GM12878 (cell line): ENCODE results near the gene MYO3B. TPM values are rescaled to one million over a fixed set of nuclear protein-coding genes. Genes with fewer than 3 reads are reported as not detected.

ENCODE experiments used
- ATAC-seq: fragments of 200-7000 bp; cut with Tn5 transposase; 3 replicates; pipeline ENCODE4 v1.9.1; 2020; ENCODE audit warnings: mild to moderate bottlenecking, moderate library complexity
- BruUV-seq: library from RNA; stranded (reverse); fragments of 400-500 nt; replicated peaks from 2 replicates; lab custom pipeline; 2021; lab: Mats Ljungman, UMichigan
- CTCF ChIA-PET: fragments of 300-600 bp; sonication (Branson Sonifier 250); formaldehyde crosslinking; extraction: SDS; loops from one replicate; lab custom pipeline; 2021; ENCODE audit warnings: inconsistent platforms; lab: Yijun Ruan, JAX
- POLR2A ChIA-PET: fragments of 350-600 bp; formaldehyde crosslinking; extraction: SDS; loops from one replicate; lab custom pipeline; 2021; ENCODE audit warnings: inconsistent platforms; lab: Charles Lee
- RAD21 ChIA-PET: fragments of 300-600 bp; sonication (Branson Sonifier 250); formaldehyde crosslinking; loops from one replicate; lab custom pipeline; 2023; ENCODE audit warnings: antibody characterized with exemption; ENCODE audit not compliant: unreplicated experiment; lab: Charles Lee
- SMC1A ChIA-PET: fragments of 300-600 bp; sonication (Branson Sonifier 250); formaldehyde crosslinking; loops from one replicate; lab custom pipeline; 2023; ENCODE audit not compliant: unreplicated experiment, uncharacterized antibody; lab: Charles Lee
- DNase-seq: peaks from one replicate; pipeline ENCODE4 v3.0.0-alpha.2; 2011; ENCODE audit warnings: low read depth, low spot score
- FAIRE-seq: peaks from 3 replicates; lab custom pipeline; 2011; peaks lifted over from hg19 to GRCh38; lab: Jason Lieb, UNC
- H2AFZ ChIP-seq: 2 replicates; pipeline ENCODE4 v1.6.0; 2011; ENCODE audit warnings: low read depth, low read length, control low read depth; ENCODE audit not compliant: control insufficient read depth
- H3K27ac ChIP-seq: 2 replicates; pipeline ENCODE4 v1.5.1; 2011; ENCODE audit warnings: control low read depth; ENCODE audit not compliant: control insufficient read depth, insufficient read depth
- H3K27me3 ChIP-seq, 2 experiments: replicated peaks in 1 of 2; 2 replicates each; pipeline versions ENCODE4 v1.6.0 to v1.6.1; 2011; ENCODE audit warnings: low read length in 1 of 2; ENCODE audit not compliant: control insufficient read depth in 2 of 2, insufficient read depth in 2 of 2
- H3K36me3 ChIP-seq, 2 experiments: 2 replicates each; pipeline ENCODE4 v1.5.1; 2011; ENCODE audit warnings: low read length in 1 of 2; ENCODE audit not compliant: control insufficient read depth in 2 of 2, insufficient read depth in 2 of 2
- H3K4me1 ChIP-seq: 2 replicates; pipeline ENCODE4 v1.6.1; 2011; ENCODE audit warnings: mild to moderate bottlenecking, low read length, moderate library complexity, mixed read lengths; ENCODE audit not compliant: control insufficient read depth, insufficient read depth
- H3K4me2 ChIP-seq: 2 replicates; pipeline ENCODE4 v1.6.0; 2011; ENCODE audit warnings: control low read depth; ENCODE audit not compliant: control insufficient read depth, insufficient read depth
- H3K4me3 ChIP-seq: fragments of 200-600 bp; sonication (generic); 2 replicates; pipeline ENCODE4 v1.5.1; 2016
- H3K79me2 ChIP-seq: 2 replicates; pipeline ENCODE4 v1.6.0; 2011; ENCODE audit warnings: low read length; ENCODE audit not compliant: control insufficient read depth, insufficient read depth
- H3K9ac ChIP-seq: 2 replicates; pipeline ENCODE4 v1.8.0; 2011; ENCODE audit warnings: low read length, control low read depth, mixed read lengths; ENCODE audit not compliant: control insufficient read depth, insufficient read depth
- H3K9me3 ChIP-seq: replicated peaks from 3 replicates; pipeline ENCODE4 v1.5.1; 2011; ENCODE audit warnings: mild to moderate bottlenecking, low read length; ENCODE audit not compliant: control insufficient read depth, insufficient read depth
- H4K20me1 ChIP-seq: 2 replicates; pipeline ENCODE4 v1.6.0; 2011; ENCODE audit not compliant: control insufficient read depth, insufficient read depth
- ATF2 ChIP-seq: IDR thresholded peaks from 2 replicates; pipeline ENCODE4 v1.6.1; 2012; ENCODE audit warnings: low read length, inconsistent platforms
- BCLAF1 ChIP-seq: fragments of 450-650 bp; IDR thresholded peaks from 2 replicates; pipeline ENCODE4 v1.6.1; 2017; ENCODE audit warnings: antibody characterized with exemption, mild to moderate bottlenecking, moderate library complexity
- BHLHE40 ChIP-seq, 2 experiments: fragments of 450-650 bp in 1 of 2; IDR thresholded peaks; 2 replicates each; pipeline ENCODE4 v1.6.1; 2011 to 2017; ENCODE audit warnings: low read depth in 2 of 2, borderline replicate concordance in 1 of 2, improper control_type of control experiment in 1 of 2, low read length in 1 of 2, mild to moderate bottlenecking in 1 of 2
- CEBPB ChIP-seq, 2 experiments: fragments of 150-350 bp in 1 of 2; IDR thresholded peaks; 2 replicates each; pipeline ENCODE4 v1.6.1; 2012 to 2014; ENCODE audit warnings: low read depth in 2 of 2, low read length in 2 of 2, borderline replicate concordance in 1 of 2, inconsistent platforms in 1 of 2
- DPF2 ChIP-seq: fragments of 450-650 bp; IDR thresholded peaks from 2 replicates; pipeline ENCODE4 v1.6.1; 2017; ENCODE audit warnings: mild to moderate bottlenecking
- IKZF1 ChIP-seq: fragments of 450-650 bp; conservative IDR thresholded peaks from 2 replicates; pipeline ENCODE4 v1.6.1; 2017; ENCODE audit warnings: antibody characterized with exemption, mild to moderate bottlenecking
- JUNB ChIP-seq: IDR thresholded peaks from 2 replicates; pipeline ENCODE4 v1.6.1; 2016; ENCODE audit warnings: antibody characterized with exemption, mild to moderate bottlenecking
- NR2C1 ChIP-seq: fragments of 450-650 bp; IDR thresholded peaks from 2 replicates; pipeline ENCODE4 v1.6.1; 2017; ENCODE audit warnings: antibody characterized with exemption, mild to moderate bottlenecking, moderate library complexity
- PML ChIP-seq: IDR thresholded peaks from 2 replicates; pipeline ENCODE4 v1.6.1; 2012; ENCODE audit warnings: low read length, inconsistent platforms
- RAD21 ChIP-seq: IDR thresholded peaks from 2 replicates; pipeline ENCODE4 v1.6.1; 2011; ENCODE audit warnings: mild to moderate bottlenecking, low read depth, low read length, moderate library complexity; ENCODE audit not compliant: insufficient read depth
- RB1 ChIP-seq: fragments of 450-650 bp; formaldehyde crosslinking; IDR thresholded peaks from 2 replicates; pipeline ENCODE4 v1.6.1; 2017; ENCODE audit warnings: mild to moderate bottlenecking, borderline replicate concordance
- SPI1 ChIP-seq: IDR thresholded peaks from 2 replicates; pipeline ENCODE4 v1.6.1; 2011; ENCODE audit warnings: low read depth, mild to moderate bottlenecking, low read length, moderate library complexity, borderline replicate concordance; ENCODE audit not compliant: insufficient read depth
- YY1 ChIP-seq: IDR thresholded peaks from 2 replicates; pipeline ENCODE4 v1.6.1; 2011; ENCODE audit warnings: low read depth, mild to moderate bottlenecking, low read length
- WGBS: methylation state at CpG from one replicate; pipeline ENCODE4 v1.1.6; 2016; ENCODE audit warnings: low lambda C conversion rate; ENCODE audit not compliant: insufficient replicate concordance, insufficient coverage; ENCODE audit errors: missing lambda C conversion rate; 5-methylcytosine and 5-hydroxymethylcytosine counted together
- in situ Hi-C: fragments of 300-500 bp; cut with MboI; formaldehyde crosslinking; loops from 9 replicates; pipeline ENCODE4 v1.14.3; 2018; ENCODE audit warnings: mixed read lengths
- intact Hi-C: fragments of 100-400 bp; cut with micrococcal nuclease; formaldehyde crosslinking; loops from one replicate; pipeline ENCODE4 v1.14.2; 2022; ENCODE audit not compliant: unreplicated experiment
- polyA plus RNA-seq, 11 experiments: library from polyadenylated mRNA; depleted of rRNA in 4 of 11; unstranded in 6 of 11; stranded (reverse) in 5 of 11; fragments of >200 nt; fragmentation: Nextera tagmentation in 4 of 11; fragmentation: Illumina TruSeq in 1 of 11; extraction: Ambion mirVana in 4 of 11; extraction: Trizol in 1 of 11; gene quantifications; 1 replicate in 1 of 11; 2 replicates in 10 of 11; pipeline versions ENCODE4 v1.2.1 to v1.2.3, GENCODE V29; 2011 to 2016; ENCODE audit warnings: inconsistent platforms in 2 of 11, missing spikeins in 2 of 11, low read depth in 1 of 11
- total RNA-seq, 4 experiments: library from RNA; depleted of rRNA in 3 of 4; stranded (reverse); fragments of >200 nt in 3 of 4; fragmentation: Illumina TruSeq in 1 of 4; extraction: Trizol in 1 of 4; gene quantifications; 2 replicates each; pipeline versions ENCODE4 v1.2.1 to v1.2.3, GENCODE V29; 2013 to 2021
- TF ChIP-seq, protein P1 (sequence below), 3 experiments: IDR thresholded peaks in 2 of 3; conservative IDR thresholded peaks in 1 of 3; 2 replicates each; pipeline ENCODE4 v1.5.1; 2011; ENCODE audit warnings: low read depth in 3 of 3, low read length in 3 of 3, mild to moderate bottlenecking in 3 of 3, control low read depth in 2 of 3, moderate library complexity in 2 of 3, inconsistent platforms in 1 of 3, mixed read lengths in 1 of 3; ENCODE audit not compliant: control insufficient read depth in 2 of 3, insufficient read depth in 1 of 3; ENCODE audit errors: extremely low read depth in 1 of 3
- TF ChIP-seq, protein P2 (sequence below): fragments of 450-650 bp; IDR thresholded peaks from 2 replicates; pipeline ENCODE4 v1.6.1; 2017; ENCODE audit warnings: low read depth, mild to moderate bottlenecking, moderate library complexity

MYO3B gene
- total and polyA plus RNA-seq, 10 of the 15 experiments (the other 5 are each of a cell fraction or from before 2014, with no cell fraction given), result 1.1 to 7.1 (median 2.1) TPM

- peak; percentile 28 for ATAC-seq
- Histone ChIP-seq H3K4me3 (no peak overlapping the region), H4K20me1 (no peaks in the 10 kb centered on the region), H3K79me2 (no peaks in the 10 kb centered on the region), H2AFZ (no peak overlapping the region), H3K4me1 (no peaks in the 10 kb centered on the region), H3K27me3 (no peaks in the 10 kb centered on the region), H3K9me3 (no peaks in the 10 kb centered on the region), H3K9ac (no peak overlapping the region), H3K27ac (no peak overlapping the region), H3K36me3 (no peaks in the 10 kb centered on the region)
- ChIA-PET POLR2A (interaction anchor here (1.0 kb wide), 1 partner anchor 16 kb away, joined by 3 read pairs; no protein-coding TSS in a partner anchor), RAD21 (interaction anchor here (0.5 to 2.5 kb wide), 17 partner anchors 10 to 456 kb away, joined by 3 to 19 read pairs (median 4); partner anchors contain the start of gene GAD1), SMC1A (interaction anchor here (0.6 to 7.0 kb wide), 24 partner anchors 9 to 638 kb away, joined by 3 to 53 read pairs (median 4); partner anchors contain the start of genes GAD1 and MYO3B), CTCF (interaction anchor here (0.7 to 8.4 kb wide), 41 partner anchors 8 to 517 kb away, joined by 3 to 89 read pairs (median 4); partner anchors contain the start of genes ERICH2 and GAD1)
- no peak for FAIRE-seq
- in situ Hi-C loops, result loop anchor here (5.0 kb wide), 2 partner anchors 123 to 452 kb away; no protein-coding TSS in a partner anchor
- DNase-seq, result no peak
- 62% methylated on average over 3 of the region's 3 CpGs for WGBS
- intact Hi-C loops, result loop anchor here (2.0 to 5.0 kb wide), 5 partner anchors 36 to 512 kb away; no protein-coding TSS in a partner anchor
- BruUV-seq, result no TSS peak
- TF ChIP-seq RB1, result no peak
- no peak for TF ChIP-seq BHLHE40 (IDR thresholded peaks at IDR 0.05; ENCODE audit: borderline replicate concordance in 1 of 2, low read depth in 2 of 2, low read length in 1 of 2)
- TF ChIP-seq ATF2, result no peak
- TF ChIP-seq IKZF1, result no peak
- TF ChIP-seq RAD21, result no peak
- TF ChIP-seq, protein P1, sequence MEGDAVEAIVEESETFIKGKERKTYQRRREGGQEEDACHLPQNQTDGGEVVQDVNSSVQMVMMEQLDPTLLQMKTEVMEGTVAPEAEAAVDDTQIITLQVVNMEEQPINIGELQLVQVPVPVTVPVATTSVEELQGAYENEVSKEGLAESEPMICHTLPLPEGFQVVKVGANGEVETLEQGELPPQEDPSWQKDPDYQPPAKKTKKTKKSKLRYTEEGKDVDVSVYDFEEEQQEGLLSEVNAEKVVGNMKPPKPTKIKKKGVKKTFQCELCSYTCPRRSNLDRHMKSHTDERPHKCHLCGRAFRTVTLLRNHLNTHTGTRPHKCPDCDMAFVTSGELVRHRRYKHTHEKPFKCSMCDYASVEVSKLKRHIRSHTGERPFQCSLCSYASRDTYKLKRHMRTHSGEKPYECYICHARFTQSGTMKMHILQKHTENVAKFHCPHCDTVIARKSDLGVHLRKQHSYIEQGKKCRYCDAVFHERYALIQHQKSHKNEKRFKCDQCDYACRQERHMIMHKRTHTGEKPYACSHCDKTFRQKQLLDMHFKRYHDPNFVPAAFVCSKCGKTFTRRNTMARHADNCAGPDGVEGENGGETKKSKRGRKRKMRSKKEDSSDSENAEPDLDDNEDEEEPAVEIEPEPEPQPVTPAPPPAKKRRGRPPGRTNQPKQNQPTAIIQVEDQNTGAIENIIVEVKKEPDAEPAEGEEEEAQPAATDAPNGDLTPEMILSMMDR (IDR thresholded peaks at IDR 0.05 in 2 of 3, conservative IDR thresholded peaks at IDR 0.05 in 1 of 3; ENCODE audit: control insufficient read depth in 2 of 3, extremely low read depth in 1 of 3, insufficient read depth in 1 of 3, low read depth in 3 of 3, low read length in 3 of 3), result no peak
- TF ChIP-seq DPF2, result no peak
- TF ChIP-seq BCLAF1, result no peak
- no peak for TF ChIP-seq CEBPB (IDR thresholded peaks at IDR 0.05; ENCODE audit: borderline replicate concordance in 1 of 2, low read depth in 2 of 2, low read length in 2 of 2)
- no peak for TF ChIP-seq YY1
- TF ChIP-seq PML, result no peak
- TF ChIP-seq JUNB, result no peak
- no peak for TF ChIP-seq SPI1
- TF ChIP-seq NR2C1, result no peak
- TF ChIP-seq, protein P2, sequence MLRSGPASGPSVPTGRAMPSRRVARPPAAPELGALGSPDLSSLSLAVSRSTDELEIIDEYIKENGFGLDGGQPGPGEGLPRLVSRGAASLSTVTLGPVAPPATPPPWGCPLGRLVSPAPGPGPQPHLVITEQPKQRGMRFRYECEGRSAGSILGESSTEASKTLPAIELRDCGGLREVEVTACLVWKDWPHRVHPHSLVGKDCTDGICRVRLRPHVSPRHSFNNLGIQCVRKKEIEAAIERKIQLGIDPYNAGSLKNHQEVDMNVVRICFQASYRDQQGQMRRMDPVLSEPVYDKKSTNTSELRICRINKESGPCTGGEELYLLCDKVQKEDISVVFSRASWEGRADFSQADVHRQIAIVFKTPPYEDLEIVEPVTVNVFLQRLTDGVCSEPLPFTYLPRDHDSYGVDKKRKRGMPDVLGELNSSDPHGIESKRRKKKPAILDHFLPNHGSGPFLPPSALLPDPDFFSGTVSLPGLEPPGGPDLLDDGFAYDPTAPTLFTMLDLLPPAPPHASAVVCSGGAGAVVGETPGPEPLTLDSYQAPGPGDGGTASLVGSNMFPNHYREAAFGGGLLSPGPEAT, result no peak
- TF ChIP-seq, all 136 proteins: peak for 0
- H3K4me2 ChIP-seq, result no peak overlapping the region
Measured at GRCh38 chr2:170360546-170361089, 182.7 kb downstream of the MYO3B start.
